Uterus (tissue), 2 donors: Measurements from ENCODE around the gene ACAA2.

Experiments
- CTCF ChIP-seq, 4 experiments: fragments of 200-600 bp in 2 of 4; fragments of 450-650 bp in 2 of 4; sonication (generic) in 2 of 4; IDR thresholded peaks; one replicate each; pipeline ENCODE4 v1.5.1; 2016 to 2019; ENCODE audit warnings: antibody characterized with exemption in 4 of 4, mild to moderate bottlenecking in 2 of 4, moderate library complexity in 1 of 4
- POLR2A ChIP-seq, 2 donors: fragments of 450-650 bp; IDR thresholded peaks; one replicate each; pipeline ENCODE4 v1.6.1; 2016; ENCODE audit warnings: antibody characterized with exemption in 2 of 2, mild to moderate bottlenecking in 1 of 2, moderate library complexity in 1 of 2

GRCh38 chr18:49848115-49848514 lies 34.8 kb upstream of the ACAA2 start:
- no peak for TF ChIP-seq CTCF (IDR thresholded peaks at IDR 0.05)
- TF ChIP-seq POLR2A (IDR thresholded peaks at IDR 0.05): no peak
